ENCODE data around the gene C17orf100. TPM values are rescaled to one million over a fixed set of nuclear protein-coding genes. Genes with fewer than 3 reads are reported as not detected.
"Not testable (repeated sequence)": the region's sequence is repeated elsewhere in the genome, so short reads cannot be mapped to it uniquely, and the experiment has no call there.

Gene C17orf100
- total and polyA plus RNA-seq, 2 of the 13 experiments (the other 11 are each of a cell fraction or from before 2014, with no cell fraction given) = 3.6 to 8.7 TPM

- ATAC-seq; BruUV-seq (replicated peaks); FAIRE-seq; H3K9me3 ChIP-seq (ENCODE audit: low read length); CTCF ChIA-PET (ENCODE audit: low intra/inter-chr PET ratio, low total read pairs); H3K9ac ChIP-seq (ENCODE audit: insufficient read depth, low read depth, low read length); H2AFZ ChIP-seq (ENCODE audit: low read length); H3K27ac ChIP-seq (ENCODE audit: extremely low read length, insufficient read depth, low read length); intact Hi-C loops (cut with micrococcal nuclease; ENCODE audit: unreplicated experiment); H3K4me3 ChIP-seq (replicated peaks in 1 of 3; ENCODE audit: insufficient read depth in 1 of 3, low read depth in 2 of 3, low read length in 3 of 3); in situ Hi-C loops (cut with HindIII; ENCODE audit: extremely low pct_ligation_motif_present, low pct_unique_long_range_greater_than_20kb); DNase-seq (ENCODE audit: low spot score); POLR2A ChIA-PET; H3K27me3 ChIP-seq (ENCODE audit: control insufficient read depth in 1 of 2, insufficient read depth in 2 of 2, low read length in 2 of 2); H3K36me3 ChIP-seq (replicated peaks in 1 of 2; ENCODE audit: control insufficient read depth in 1 of 2, insufficient read depth in 2 of 2, low read length in 2 of 2): not testable (repeated sequence)
- Histone ChIP-seq H3K79me2 (ENCODE audit: insufficient read depth, low read length) (peaks cover 34% of the 10 kb centered on the region), H3K4me1 (ENCODE audit: insufficient read depth, low read length) (peaks cover 36% of the 10 kb centered on the region), H4K20me1 (ENCODE audit: insufficient read depth, low read length) (peaks cover 14% of the 10 kb centered on the region), H3K4me2 (ENCODE audit: low read depth, low read length) (peak overlapping the region; percentile 18; the same call in 1 of the 2 replicates)
- 82% methylated on average over 41 of the region's 41 CpGs for WGBS (ENCODE audit: low lambda C conversion rate)
- 0 out of 2 replicates have a peak, but pooled peaks have one; percentile 17 for TF ChIP-seq ZNF800 (CRISPR knock-in tag; IDR thresholded peaks at IDR 0.05)
Measured at GRCh38 chr17:6655732-6656361, 4.3 kb downstream of the C17orf100 start.

- H3K27me3 ChIP-seq (ENCODE audit: control insufficient read depth in 1 of 2, insufficient read depth in 2 of 2, low read length in 2 of 2); CTCF ChIA-PET (ENCODE audit: low intra/inter-chr PET ratio, low total read pairs); intact Hi-C loops (cut with micrococcal nuclease; ENCODE audit: unreplicated experiment); H3K9ac ChIP-seq (ENCODE audit: insufficient read depth, low read depth, low read length); H2AFZ ChIP-seq (ENCODE audit: low read length); H3K27ac ChIP-seq (ENCODE audit: extremely low read length, insufficient read depth, low read length); POLR2A ChIA-PET; DNase-seq (ENCODE audit: low spot score); H3K36me3 ChIP-seq (replicated peaks in 1 of 2; ENCODE audit: control insufficient read depth in 1 of 2, insufficient read depth in 2 of 2, low read length in 2 of 2); FAIRE-seq; BruUV-seq (replicated peaks); in situ Hi-C loops (cut with HindIII; ENCODE audit: extremely low pct_ligation_motif_present, low pct_unique_long_range_greater_than_20kb); H3K9me3 ChIP-seq (ENCODE audit: low read length): not testable (repeated sequence)
- 55% methylated on average over 38 of the region's 55 CpGs for WGBS (ENCODE audit: low lambda C conversion rate)
- H3K4me3 ChIP-seq (replicated peaks in 1 of 3; ENCODE audit: insufficient read depth in 1 of 3, low read depth in 2 of 3, low read length in 3 of 3) = peak overlapping the region in 2 of 3 experiments; percentile 28 to 39; a peak in 3 of 6 replicates
- peaks cover 14% of the 10 kb centered on the region for H4K20me1 ChIP-seq (ENCODE audit: insufficient read depth, low read length)
- peak overlapping the region; percentile 47; the same call in 1 of the 2 replicates for H3K4me2 ChIP-seq (ENCODE audit: low read depth, low read length)
- peaks cover 28% of the 10 kb centered on the region for H3K79me2 ChIP-seq (ENCODE audit: insufficient read depth, low read length)
- ATAC-seq = peak; percentile 60
- H3K4me1 ChIP-seq (ENCODE audit: insufficient read depth, low read length) = peaks cover 32% of the 10 kb centered on the region
- peak; percentile 39 for TF ChIP-seq GABPA (IDR thresholded peaks at IDR 0.05; ENCODE audit: low read depth, low read length)
- peak; percentile 59 for TF ChIP-seq GABPA (CRISPR knock-in tag; IDR thresholded peaks at IDR 0.05; ENCODE audit: low read depth)
- TF ChIP-seq GABPB1 (CRISPR knock-in tag; IDR thresholded peaks at IDR 0.05) = peak; percentile 78
- TF ChIP-seq, protein P1, sequence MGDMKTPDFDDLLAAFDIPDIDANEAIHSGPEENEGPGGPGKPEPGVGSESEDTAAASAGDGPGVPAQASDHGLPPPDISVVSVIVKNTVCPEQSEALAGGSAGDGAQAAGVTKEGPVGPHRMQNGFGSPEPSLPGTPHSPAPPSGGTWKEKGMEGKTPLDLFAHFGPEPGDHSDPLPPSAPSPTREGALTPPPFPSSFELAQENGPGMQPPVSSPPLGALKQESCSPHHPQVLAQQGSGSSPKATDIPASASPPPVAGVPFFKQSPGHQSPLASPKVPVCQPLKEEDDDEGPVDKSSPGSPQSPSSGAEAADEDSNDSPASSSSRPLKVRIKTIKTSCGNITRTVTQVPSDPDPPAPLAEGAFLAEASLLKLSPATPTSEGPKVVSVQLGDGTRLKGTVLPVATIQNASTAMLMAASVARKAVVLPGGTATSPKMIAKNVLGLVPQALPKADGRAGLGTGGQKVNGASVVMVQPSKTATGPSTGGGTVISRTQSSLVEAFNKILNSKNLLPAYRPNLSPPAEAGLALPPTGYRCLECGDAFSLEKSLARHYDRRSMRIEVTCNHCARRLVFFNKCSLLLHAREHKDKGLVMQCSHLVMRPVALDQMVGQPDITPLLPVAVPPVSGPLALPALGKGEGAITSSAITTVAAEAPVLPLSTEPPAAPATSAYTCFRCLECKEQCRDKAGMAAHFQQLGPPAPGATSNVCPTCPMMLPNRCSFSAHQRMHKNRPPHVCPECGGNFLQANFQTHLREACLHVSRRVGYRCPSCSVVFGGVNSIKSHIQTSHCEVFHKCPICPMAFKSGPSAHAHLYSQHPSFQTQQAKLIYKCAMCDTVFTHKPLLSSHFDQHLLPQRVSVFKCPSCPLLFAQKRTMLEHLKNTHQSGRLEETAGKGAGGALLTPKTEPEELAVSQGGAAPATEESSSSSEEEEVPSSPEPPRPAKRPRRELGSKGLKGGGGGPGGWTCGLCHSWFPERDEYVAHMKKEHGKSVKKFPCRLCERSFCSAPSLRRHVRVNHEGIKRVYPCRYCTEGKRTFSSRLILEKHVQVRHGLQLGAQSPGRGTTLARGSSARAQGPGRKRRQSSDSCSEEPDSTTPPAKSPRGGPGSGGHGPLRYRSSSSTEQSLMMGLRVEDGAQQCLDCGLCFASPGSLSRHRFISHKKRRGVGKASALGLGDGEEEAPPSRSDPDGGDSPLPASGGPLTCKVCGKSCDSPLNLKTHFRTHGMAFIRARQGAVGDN (CRISPR knock-in tag; IDR thresholded peaks at IDR 0.05) = peak; percentile 32; the same call in 1 of the 2 replicates
Measured at GRCh38 chr17:6656797-6657632, 5.5 kb downstream of the C17orf100 start.
